A673 (cell line): ENCODE measurements around the gene MAEA.

Experiments
- EZH2 ChIP-seq: fragments of 200-600 bp; sonication (generic); IDR thresholded peaks from 2 replicates; pipeline ENCODE4 v1.6.1; 2017; ENCODE audit warnings: borderline replicate concordance, low read depth, mild to moderate bottlenecking, mixed read lengths, antibody characterized with exemption, low read length; ENCODE audit not compliant: poor library complexity, severe bottlenecking
- TF ChIP-seq, protein P1 (sequence below): fragments of 300-800, 200-600 bp; sonication (generic); conservative IDR thresholded peaks from 2 replicates; pipeline ENCODE4 v1.5.1; 2017; ENCODE audit warnings: low read depth, mild to moderate bottlenecking, antibody characterized with exemption, low read length, moderate library complexity, mixed read lengths

DNA sequence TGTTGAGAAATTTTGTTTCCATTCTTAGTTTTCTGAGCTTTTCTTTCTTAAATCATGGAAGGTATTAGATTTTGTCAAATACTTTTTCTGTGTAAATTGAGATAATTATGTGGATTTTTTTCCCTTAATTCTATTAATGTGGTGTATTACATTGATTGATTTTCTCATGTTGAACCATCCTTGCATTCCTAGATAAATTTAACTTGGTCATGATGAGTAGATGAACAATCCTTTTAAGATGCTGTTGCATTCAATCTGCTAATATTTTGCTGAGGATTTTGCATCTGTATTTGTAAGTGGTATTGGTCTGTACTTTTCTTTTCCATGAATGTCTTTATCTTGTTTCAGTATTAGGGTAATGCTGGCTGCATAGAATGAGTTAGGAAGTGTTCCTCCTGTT, 20.5 kb upstream of the MAEA start:
- TF ChIP-seq, protein P1, sequence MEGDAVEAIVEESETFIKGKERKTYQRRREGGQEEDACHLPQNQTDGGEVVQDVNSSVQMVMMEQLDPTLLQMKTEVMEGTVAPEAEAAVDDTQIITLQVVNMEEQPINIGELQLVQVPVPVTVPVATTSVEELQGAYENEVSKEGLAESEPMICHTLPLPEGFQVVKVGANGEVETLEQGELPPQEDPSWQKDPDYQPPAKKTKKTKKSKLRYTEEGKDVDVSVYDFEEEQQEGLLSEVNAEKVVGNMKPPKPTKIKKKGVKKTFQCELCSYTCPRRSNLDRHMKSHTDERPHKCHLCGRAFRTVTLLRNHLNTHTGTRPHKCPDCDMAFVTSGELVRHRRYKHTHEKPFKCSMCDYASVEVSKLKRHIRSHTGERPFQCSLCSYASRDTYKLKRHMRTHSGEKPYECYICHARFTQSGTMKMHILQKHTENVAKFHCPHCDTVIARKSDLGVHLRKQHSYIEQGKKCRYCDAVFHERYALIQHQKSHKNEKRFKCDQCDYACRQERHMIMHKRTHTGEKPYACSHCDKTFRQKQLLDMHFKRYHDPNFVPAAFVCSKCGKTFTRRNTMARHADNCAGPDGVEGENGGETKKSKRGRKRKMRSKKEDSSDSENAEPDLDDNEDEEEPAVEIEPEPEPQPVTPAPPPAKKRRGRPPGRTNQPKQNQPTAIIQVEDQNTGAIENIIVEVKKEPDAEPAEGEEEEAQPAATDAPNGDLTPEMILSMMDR: no peak
- no peak for TF ChIP-seq EZH2
